Endothelial cell of umbilical vein (primary cell): ENCODE data around the gene NF2. TPM values are rescaled to one million over a fixed set of nuclear protein-coding genes. Genes with fewer than 3 reads are reported as not detected.

ENCODE experiments used
- BruUV-seq: library from RNA; stranded (reverse); fragments of 400-500 nt; replicated peaks from 2 replicates; lab custom pipeline; 2021; lab: Mats Ljungman, UMichigan
- CTCF ChIA-PET: fragments of 300-600, 350-600 bp; sonication (Branson Sonifier 250); formaldehyde crosslinking; loops from one replicate; lab custom pipeline; 2021; ENCODE audit warnings: antibody characterized with exemption, inconsistent platforms; lab: Charles Lee
- POLR2A ChIA-PET: fragments of 300-600, 350-600 bp; sonication (Branson Sonifier 250); formaldehyde crosslinking; loops from one replicate; lab custom pipeline; 2021; ENCODE audit warnings: antibody characterized with exemption, inconsistent platforms; lab: Charles Lee
- DNase-seq: peaks from one replicate; pipeline ENCODE4 v3.0.0-alpha.2; 2011; ENCODE audit warnings: low read depth, low spot score
- FAIRE-seq: peaks from 2 replicates; lab custom pipeline; 2011; peaks lifted over from hg19 to GRCh38; lab: Jason Lieb, UNC
- H2AFZ ChIP-seq: 2 replicates; pipeline ENCODE4 v1.6.0; 2012; ENCODE audit warnings: low read depth, low read length, control low read depth, inconsistent platforms
- H3K27ac ChIP-seq: 2 replicates; pipeline ENCODE4 v1.5.1; 2011; ENCODE audit warnings: low read depth, mild to moderate bottlenecking, control low read depth, low read length, moderate library complexity; ENCODE audit not compliant: insufficient read depth
- H3K27me3 ChIP-seq, 2 experiments: 2 replicates each; pipeline versions ENCODE4 v1.6.0 to v1.6.1; 2011; ENCODE audit warnings: low read length in 2 of 2, mixed read lengths in 1 of 2; ENCODE audit not compliant: control insufficient read depth in 2 of 2, insufficient read depth in 2 of 2
- H3K36me3 ChIP-seq, 2 experiments: 2 replicates in 1 of 2; 3 replicates in 1 of 2; pipeline ENCODE4 v1.5.1; 2011; ENCODE audit warnings: low read length in 2 of 2, mild to moderate bottlenecking in 1 of 2, moderate library complexity in 1 of 2; ENCODE audit not compliant: control insufficient read depth in 2 of 2, insufficient read depth in 2 of 2; ENCODE audit errors: extremely low read depth in 1 of 2
- H3K4me1 ChIP-seq: 3 replicates; pipeline ENCODE4 v1.5.1; 2011; ENCODE audit warnings: mild to moderate bottlenecking, low read length; ENCODE audit not compliant: control insufficient read depth, insufficient read depth; ENCODE audit errors: extremely low read depth
- H3K4me2 ChIP-seq: 2 replicates; pipeline ENCODE4 v1.6.1; 2011; ENCODE audit warnings: low read length, control low read depth, mixed read lengths; ENCODE audit not compliant: insufficient read depth
- H3K4me3 ChIP-seq, 3 experiments: fragments of 200-600 bp in 1 of 3; sonication (generic), shearing (Covaris generic) in 1 of 3; replicated peaks in 1 of 3; 2 replicates each; pipeline ENCODE4 v1.5.1; 2011 to 2016; ENCODE audit warnings: control low read depth in 3 of 3, low read length in 3 of 3, mild to moderate bottlenecking in 2 of 3, inconsistent platforms in 1 of 3, low read depth in 1 of 3, moderate library complexity in 1 of 3; ENCODE audit not compliant: insufficient read depth in 1 of 3
- H3K79me2 ChIP-seq: 2 replicates; pipeline ENCODE4 v1.6.0; 2012; ENCODE audit warnings: low read length, inconsistent platforms; ENCODE audit not compliant: control insufficient read depth, insufficient read depth
- H3K9ac ChIP-seq: replicated peaks from 2 replicates; pipeline ENCODE3; 2011; ENCODE audit warnings: low read length, control low read depth; ENCODE audit not compliant: insufficient read depth; ENCODE audit errors: extremely low read depth
- H3K9me1 ChIP-seq: replicated peaks from 3 replicates; pipeline ENCODE4 v1.6.0; 2011; ENCODE audit warnings: mild to moderate bottlenecking, low read length; ENCODE audit not compliant: control insufficient read depth, insufficient read depth; ENCODE audit errors: extremely low read depth
- H3K9me3 ChIP-seq: replicated peaks from 2 replicates; pipeline ENCODE4 v1.5.1; 2012; ENCODE audit warnings: low read length, inconsistent platforms; ENCODE audit not compliant: control insufficient read depth, insufficient read depth
- H4K20me1 ChIP-seq: replicated peaks from 2 replicates; pipeline ENCODE3; 2011; ENCODE audit warnings: mild to moderate bottlenecking, low read length; ENCODE audit not compliant: control insufficient read depth, insufficient read depth; ENCODE audit errors: extremely low read depth
- CTCF ChIP-seq, 2 donors: IDR thresholded peaks; 1 replicate in 1 of 2; 2 replicates in 1 of 2; pipeline ENCODE4 v1.5.1; 2011; ENCODE audit warnings: low read length in 2 of 2, mild to moderate bottlenecking in 2 of 2, moderate library complexity in 2 of 2, control low read depth in 1 of 2, inconsistent platforms in 1 of 2, low read depth in 1 of 2; ENCODE audit not compliant: insufficient read depth in 1 of 2; ENCODE audit errors: extremely low read depth in 1 of 2
- EZH2 ChIP-seq: IDR thresholded peaks from 2 replicates; pipeline ENCODE4 v1.6.1; 2012; ENCODE audit warnings: borderline replicate concordance, low read depth, mild to moderate bottlenecking, moderate library complexity, low read length, inconsistent platforms; ENCODE audit not compliant: severe bottlenecking
- FOS ChIP-seq: IDR thresholded peaks from 2 replicates; pipeline ENCODE4 v1.6.1; 2011; ENCODE audit warnings: mild to moderate bottlenecking, low read length, moderate library complexity, borderline replicate concordance; ENCODE audit not compliant: insufficient read depth
- GATA2 ChIP-seq: IDR thresholded peaks from 2 replicates; pipeline ENCODE4 v1.7.0; 2011; ENCODE audit warnings: low read depth, mild to moderate bottlenecking, moderate library complexity, mixed read lengths, low read length; ENCODE audit not compliant: insufficient read length, insufficient read depth
- JUN ChIP-seq: IDR thresholded peaks from 2 replicates; pipeline ENCODE4 v1.6.1; 2011; ENCODE audit warnings: borderline replicate concordance, low read depth; ENCODE audit not compliant: insufficient read length, insufficient read depth
- MAX ChIP-seq: IDR thresholded peaks from 2 replicates; pipeline ENCODE4 v1.6.1; 2011; ENCODE audit not compliant: insufficient read depth, insufficient read length
- POLR2AphosphoS5 ChIP-seq: IDR thresholded peaks from 2 replicates; pipeline ENCODE4 v1.6.1; 2012; ENCODE audit warnings: low read depth, mild to moderate bottlenecking, control low read depth, low read length, moderate library complexity; ENCODE audit not compliant: insufficient read depth
- dilution Hi-C: fragments of 300-500 bp; cut with MboI; formaldehyde crosslinking; loops from one replicate; pipeline ENCODE4 v1.15.0; 2019; ENCODE audit warnings: low sequenced_read_pairs; ENCODE audit not compliant: extremely low pct_ligation_motif_present
- intact Hi-C: fragments of 100-400 bp; cut with micrococcal nuclease; formaldehyde crosslinking; loops from one replicate; pipeline ENCODE4 v1.10.0; 2022
- polyA plus RNA-seq, 4 experiments: library from polyadenylated mRNA; depleted of rRNA in 3 of 4; stranded (reverse) in 3 of 4; unstranded in 1 of 4; fragments of >200 nt; gene quantifications; 2 replicates each; pipeline versions ENCODE4 v1.2.1 to v1.2.3, GENCODE V29; 2011 to 2012; ENCODE audit warnings: missing spikeins in 1 of 4
- total RNA-seq: library from RNA; stranded (reverse); gene quantifications from 2 replicates; pipeline ENCODE4 v1.2.3, GENCODE V29; 2021

The NF2 gene
- total and polyA plus RNA-seq, 2 donors (not counting 3 experiments of a cell fraction or from before 2014, with no cell fraction given) = 27.8 to 115 TPM

GRCh38 chr22:29732883-29733282 lies 129.4 kb downstream of the NF2 start:
- no TSS peak for BruUV-seq
- CTCF ChIA-PET = interaction anchor here (0.7 to 1.3 kb wide), 4 partner anchors 8 to 16 kb away, joined by 3 to 4 read pairs (median 4); no protein-coding TSS in a partner anchor
- dilution Hi-C loops = no loop called here

More at GRCh38 chr22:29732883-29733282, 129.4 kb downstream of the NF2 start:
- Histone ChIP-seq H3K4me3 (no peak overlapping the region), H3K27ac (no peak overlapping the region), H4K20me1 (no peaks in the 10 kb centered on the region), H3K9me1 (no peaks in the 10 kb centered on the region), H3K4me1 (no peaks in the 10 kb centered on the region), H3K27me3 (no peaks in the 10 kb centered on the region), H2AFZ (no peak overlapping the region), H3K36me3 (peaks cover 0 to 2% of the 10 kb centered on the region in 2 experiments), H3K9ac (no peak overlapping the region), H3K9me3 (no peaks in the 10 kb centered on the region), H3K79me2 (no peaks in the 10 kb centered on the region), H3K4me2 (no peak overlapping the region)
- no peak for TF ChIP-seq EZH2
- no peak for TF ChIP-seq POLR2AphosphoS5
- no peak for TF ChIP-seq CTCF (IDR thresholded peaks at IDR 0.05; ENCODE audit: extremely low read depth in 1 of 2, insufficient read depth in 1 of 2, low read depth in 1 of 2, low read length in 2 of 2)
- TF ChIP-seq JUN = no peak
- no peak for TF ChIP-seq FOS
- no peak for TF ChIP-seq MAX
- no peak for TF ChIP-seq GATA2
- FAIRE-seq = no peak
- POLR2A ChIA-PET = no interaction called here
- DNase-seq = no peak
- intact Hi-C loops = no loop called here
